GM19035 (cell line): ENCODE results near the gene ONECUT1.

Source experiments
- ATAC-seq: cut with Tn5 transposase; IDR thresholded peaks from one replicate; pipeline ENCODE4 v1.9.1; 2021; ENCODE audit not compliant: unreplicated experiment

ONECUT1 gene

DNA sequence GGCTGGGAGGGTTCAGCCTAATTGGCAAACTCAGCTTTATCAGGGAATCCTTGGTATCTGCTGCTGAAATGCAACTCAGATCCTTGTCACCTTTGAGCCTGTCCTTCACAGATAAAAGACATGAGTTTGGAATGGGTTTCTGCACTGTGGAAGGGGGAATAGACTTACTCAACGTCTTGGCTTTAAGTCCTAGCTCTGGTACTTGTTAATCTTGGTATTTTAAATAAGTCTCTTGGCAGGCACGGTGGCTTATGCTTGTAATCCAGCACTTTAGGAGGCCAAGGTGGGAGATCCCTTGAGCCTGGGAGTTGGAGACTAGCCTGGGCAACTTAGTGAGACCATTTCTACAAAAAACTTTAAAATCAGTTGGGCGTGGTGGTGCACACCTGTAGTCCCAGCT is 55.8 kb downstream of the ONECUT1 start:
- no peak for ATAC-seq

DNA sequence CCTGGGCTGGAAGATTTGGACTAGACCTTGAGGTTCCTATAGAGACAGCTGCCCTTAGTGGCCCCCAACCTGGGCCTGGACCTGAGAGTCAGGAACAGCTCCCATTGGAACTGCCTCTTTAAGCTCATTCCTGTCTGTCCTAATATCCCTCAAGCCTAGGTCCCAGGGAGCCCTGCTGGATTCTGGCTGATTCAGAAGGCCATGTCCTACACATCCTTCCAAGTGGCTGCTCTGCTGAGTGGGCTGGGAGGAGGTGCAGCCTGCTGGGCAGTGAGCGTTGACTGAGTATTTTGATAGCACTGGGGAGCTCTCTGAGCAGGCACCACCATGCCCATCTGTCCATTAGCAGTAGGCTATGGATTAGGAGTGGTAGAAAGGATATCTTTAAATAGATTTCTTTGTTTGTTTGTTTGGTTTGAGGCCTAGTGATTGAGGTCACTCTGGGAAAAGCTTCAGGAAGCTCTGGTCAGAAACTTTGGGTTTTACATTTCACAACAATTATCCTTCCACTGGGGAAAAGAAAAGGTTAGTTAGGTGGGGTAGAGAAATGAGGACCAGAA is 56.4 kb downstream of the ONECUT1 start:
- ATAC-seq, result no peak

DNA sequence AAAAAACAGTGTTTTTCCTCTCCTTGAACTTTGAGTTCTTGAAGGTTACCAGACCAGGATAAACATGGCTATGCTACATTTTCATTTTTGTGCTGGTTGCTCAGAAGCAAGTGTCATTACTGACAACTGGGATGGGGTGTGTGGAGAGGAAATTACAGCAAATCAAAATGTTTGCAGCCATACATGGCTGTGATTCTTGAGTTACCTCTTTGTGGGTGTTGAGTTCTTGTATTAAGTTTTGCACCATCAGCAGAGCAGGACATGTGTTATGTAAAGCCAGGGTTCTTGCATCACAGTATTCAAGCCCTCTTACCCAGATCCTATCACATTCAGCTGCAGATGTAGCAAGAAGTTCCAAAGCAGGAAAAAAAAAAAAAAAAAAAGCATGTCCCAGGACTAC is 57.0 kb downstream of the ONECUT1 start:
- ATAC-seq, result no peak

DNA sequence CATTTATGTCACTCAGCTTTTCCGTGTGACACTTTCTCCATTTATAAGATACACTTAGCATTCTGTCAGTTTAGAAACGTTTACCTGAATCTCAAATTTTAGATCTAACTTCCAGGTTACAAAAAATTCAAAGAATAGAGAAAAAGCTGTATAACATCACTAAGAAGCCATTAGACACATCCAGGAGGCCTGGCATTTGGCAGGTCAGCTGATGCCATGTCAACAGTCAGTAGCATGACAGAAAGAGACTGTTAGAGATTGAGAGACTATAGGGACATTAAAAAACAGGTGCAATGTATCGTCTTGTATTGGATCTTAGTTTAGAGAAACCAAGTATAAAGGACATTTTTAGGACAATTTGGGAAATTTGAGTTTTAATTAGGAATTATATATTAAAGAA is 57.6 kb downstream of the ONECUT1 start:
- ATAC-seq, result no peak

DNA sequence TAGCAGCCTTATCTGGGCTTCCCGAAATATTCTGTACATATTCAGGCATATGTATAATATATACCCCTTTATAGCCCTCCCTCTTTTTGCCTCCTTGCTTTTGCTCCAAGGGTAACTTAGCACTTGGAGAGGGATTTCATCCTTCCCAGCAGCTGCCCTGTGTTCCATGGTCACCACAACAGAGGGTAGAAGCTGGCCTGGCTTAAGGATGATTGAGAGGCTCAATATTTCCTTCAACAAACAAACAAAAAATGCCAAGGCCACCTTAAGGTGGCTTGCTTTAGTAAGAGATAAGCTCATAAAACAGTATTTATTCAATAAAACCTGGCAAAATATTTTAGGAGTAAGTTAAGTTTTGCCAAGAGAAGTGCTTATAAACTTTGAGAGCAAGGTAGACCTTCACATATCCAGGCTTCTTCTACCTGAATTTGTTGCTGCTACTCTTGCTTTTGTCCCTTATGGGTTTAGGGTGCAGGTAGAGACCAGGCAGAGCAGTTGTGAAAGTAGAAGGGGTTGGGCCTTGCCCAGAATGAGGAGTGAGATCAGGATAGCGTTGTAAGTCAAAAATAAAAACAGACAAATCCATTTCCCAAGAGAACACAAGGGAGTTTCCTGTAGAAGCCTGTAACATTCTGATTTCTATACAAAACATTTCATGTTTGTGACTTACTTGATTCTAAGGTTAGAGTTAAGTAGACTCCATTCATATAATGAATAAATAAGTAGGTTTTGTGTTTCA is 58.2 kb downstream of the ONECUT1 start:
- no peak for ATAC-seq

DNA sequence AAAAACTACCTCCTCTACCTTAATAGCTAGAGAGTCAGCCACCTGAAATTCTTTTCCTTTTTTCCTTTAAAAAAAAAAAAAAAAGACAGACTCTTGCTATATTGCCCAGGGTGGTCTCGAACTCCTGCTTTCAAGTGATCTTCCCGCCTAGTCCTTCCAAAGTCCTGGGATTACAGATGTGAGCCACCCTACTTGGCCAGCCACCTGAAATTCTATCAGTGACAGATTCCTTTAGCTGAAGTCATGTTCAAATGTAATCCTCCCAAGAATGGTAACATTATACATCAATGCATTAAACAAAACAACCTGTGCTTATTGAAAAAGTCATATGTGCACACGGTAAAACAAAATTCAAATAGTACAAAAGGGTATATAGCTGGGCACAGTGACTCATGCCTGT is 59.1 kb downstream of the ONECUT1 start:
- no peak for ATAC-seq

DNA sequence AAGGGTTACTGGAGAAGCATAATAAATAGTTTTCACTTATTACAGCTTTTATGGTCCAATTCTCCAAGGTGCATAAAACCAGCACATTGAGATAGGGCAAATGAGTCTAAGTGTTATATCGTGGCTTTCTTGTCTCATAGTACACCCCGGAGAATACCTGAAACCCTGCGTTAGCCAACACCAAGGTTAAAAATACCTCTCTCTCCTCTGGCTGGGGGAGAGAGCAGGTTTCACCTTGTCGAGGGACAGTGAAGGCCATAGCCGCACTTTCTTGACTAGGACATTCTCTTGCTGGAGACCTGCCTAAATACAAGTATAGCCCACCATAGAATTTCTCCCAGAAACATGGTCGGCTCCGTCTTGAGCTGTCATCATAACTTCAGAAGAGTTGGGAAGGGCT is 59.5 kb downstream of the ONECUT1 start:
- no peak for ATAC-seq

DNA sequence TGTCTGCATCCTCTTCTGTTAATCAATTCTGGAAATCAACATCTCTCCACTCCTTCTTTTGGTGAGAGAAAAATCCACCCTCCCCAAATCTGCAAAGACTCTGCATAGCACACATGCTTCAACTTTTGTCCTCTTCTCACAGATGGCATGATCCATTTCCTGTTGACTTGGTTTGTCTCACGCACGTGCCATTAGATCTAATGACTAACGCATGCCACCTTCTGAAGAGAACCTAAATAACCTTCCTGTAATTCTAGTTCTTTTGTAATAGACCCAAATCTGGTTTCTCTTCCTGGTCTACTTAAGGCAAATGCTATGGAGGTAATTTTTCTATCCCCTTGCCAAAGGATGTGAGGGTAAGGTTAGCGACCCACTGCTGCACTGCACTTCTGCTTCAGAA is 60.0 kb downstream of the ONECUT1 start:
- ATAC-seq, result peak; percentile 76

DNA sequence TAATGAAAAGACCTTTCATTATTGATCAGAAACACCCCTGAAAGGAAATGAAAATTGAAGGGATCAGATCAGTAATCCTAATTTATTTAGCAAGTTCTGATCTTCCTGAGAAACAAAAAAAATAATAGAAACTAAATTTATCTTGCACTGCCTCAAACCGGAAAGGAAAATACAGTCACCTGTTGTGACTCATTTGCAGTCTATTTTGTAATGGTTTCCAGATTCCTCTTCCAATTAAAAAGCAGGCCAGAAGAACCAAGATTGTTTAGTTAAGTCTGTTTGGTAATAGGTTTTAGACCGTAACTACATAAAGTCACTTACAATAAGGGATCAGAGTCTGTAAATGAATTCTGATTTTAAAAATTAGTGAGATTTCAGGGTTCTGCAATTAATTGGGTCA is 61.2 kb downstream of the ONECUT1 start:
- no peak for ATAC-seq

DNA sequence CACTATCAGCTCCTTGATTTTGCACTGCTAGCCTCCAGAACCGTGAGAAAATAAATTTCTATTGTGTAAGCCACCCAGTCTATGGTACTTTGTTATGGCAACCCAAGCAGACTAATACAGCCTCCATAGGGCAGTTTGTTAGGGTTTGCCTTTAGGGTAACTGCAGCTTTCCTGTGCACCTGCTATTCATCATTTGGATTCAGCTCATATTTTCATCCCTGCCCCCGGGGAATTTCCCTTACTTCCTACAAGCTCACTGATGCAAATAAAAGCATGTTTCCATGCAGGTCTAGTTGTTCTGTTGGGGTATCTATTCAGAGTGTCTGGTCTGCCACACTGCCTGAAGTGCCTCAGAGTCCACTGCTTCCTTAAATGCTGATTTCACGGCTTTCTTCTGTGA is 62.3 kb downstream of the ONECUT1 start:
- no peak for ATAC-seq

DNA sequence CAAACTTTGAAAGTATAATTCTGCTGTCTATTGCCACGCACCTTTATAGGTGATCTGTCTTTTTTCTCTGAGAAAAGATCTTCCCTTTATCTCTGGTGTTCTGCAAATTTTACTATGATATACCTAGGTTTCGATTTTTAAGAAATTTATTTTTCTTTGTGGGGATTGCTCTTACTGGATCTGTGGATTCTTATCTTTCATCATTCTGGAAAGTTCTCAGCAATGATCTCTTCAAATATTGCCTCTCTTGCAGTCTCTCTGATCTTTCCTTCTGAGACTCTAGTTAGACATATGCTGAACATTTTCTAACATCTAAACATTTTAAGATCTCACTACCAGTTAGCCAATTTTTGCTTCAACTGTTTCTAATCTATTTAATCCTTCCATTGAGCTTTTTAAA is 63.9 kb downstream of the ONECUT1 start:
- ATAC-seq, result no peak

DNA sequence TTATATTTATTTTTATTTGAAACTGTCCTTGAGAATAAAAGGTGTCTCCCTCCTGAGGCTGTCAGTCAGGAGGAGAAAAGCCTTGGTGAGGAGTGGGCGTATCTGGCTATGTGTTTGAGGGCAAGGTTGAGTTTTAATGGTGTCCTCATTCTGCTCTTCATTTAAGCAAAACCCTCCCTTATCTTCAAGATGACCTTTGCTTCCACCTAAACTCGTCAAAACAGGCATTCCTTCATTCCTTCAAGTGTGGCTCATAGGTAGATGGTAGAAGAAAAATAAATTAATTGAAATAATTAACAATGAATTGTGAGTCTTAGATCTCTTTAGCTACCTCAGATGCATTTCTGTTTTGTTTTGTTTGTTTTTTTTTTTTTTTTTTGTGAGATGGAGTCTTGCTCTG is 71.6 kb downstream of the ONECUT1 start:
- no peak for ATAC-seq

DNA sequence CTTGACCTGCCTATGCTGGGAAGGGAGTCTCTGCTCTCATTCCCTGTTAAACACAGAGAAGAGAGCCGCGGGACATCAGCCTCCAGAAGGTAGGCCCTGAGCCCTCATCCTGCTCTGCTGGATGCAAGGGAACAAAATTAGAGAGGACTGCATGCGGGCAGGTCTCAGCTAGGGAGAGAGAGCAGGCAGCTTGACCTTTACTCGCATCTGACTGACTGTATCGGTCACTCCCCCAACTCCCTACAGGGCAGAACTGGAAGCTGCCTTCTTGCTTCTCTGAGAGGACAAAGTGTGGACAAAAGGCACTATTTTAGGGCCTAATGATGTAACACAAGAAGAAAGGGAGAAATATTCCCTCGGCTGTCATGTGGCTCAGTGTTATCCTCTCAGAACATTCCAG is 72.2 kb downstream of the ONECUT1 start:
- ATAC-seq, result no peak

DNA sequence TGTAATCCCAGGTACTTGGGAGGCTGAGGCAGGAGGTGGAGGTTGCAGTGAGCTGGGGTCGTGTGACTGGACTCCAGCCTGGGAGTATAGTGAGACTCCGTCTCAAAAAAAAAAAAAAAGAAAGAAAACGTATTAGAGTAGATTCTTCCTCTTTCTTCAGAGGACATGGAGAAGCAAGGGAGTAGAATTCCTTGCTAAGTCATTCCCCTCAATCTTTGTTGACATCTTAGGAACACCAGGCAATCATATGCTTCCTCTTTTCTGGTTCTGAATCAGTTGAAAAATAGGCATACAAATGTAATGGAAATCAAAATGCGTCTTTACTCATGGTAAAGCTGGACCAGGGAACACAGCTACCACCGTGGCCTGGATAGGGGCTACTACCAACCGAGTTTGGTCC is 72.7 kb downstream of the ONECUT1 start:
- no peak for ATAC-seq

DNA sequence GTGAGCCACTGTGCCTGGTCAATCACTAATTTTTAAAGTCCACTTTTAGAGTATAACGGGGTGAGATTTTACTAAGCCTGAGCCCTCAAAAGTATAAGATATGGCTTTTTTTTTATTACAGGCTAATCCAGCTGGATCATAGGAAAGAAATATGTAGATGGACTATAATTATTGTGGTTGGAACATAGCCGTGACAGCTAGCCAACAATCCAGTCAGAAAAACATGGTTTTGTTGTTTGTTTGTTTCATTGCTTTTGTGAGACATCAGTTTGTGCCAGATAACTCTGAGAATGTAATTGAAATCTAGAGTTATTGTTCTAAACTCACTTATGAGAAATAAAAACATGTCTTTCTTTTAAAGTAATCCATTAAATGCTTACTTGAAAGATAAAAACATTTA is 73.6 kb downstream of the ONECUT1 start:
- ATAC-seq, result no peak

DNA sequence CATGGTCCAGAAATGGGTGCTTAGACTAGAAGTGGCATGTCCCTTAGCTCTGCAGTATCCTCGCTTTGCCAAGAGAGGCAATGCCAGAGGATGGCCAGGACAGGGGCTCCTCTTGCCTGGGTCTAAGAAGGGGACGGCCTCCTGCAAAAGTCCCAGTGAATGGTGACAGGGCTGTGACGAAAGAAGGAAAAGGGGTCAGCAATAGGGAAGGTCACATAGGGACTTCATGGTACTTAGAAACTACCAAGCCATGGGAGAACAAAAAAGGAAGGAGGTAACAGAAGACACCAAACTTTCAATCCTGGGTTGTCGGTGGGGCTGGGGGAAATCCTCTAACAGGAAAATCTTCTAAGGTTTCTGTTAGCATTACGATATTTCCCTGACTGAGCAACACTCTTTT is 74.7 kb downstream of the ONECUT1 start:
- no peak for ATAC-seq

DNA sequence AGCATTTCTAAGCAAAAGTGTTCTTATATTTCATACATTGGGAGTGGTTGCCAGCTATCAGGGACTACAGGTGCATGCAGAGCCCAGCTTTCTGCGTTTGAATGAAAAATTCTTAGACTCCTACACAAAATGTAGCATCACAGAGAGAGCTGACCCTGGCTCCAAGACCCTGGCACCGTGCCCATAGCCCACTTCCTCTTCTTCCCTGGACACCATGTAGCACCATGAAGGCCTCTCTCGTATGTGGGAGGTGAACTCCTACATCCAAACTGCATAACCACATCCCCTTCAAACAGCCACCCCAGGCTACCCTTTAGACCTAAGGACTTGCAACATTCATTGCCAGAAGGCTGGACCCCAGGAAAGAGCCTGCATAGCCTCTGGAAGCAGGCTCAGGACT is 75.2 kb downstream of the ONECUT1 start:
- ATAC-seq, result no peak

DNA sequence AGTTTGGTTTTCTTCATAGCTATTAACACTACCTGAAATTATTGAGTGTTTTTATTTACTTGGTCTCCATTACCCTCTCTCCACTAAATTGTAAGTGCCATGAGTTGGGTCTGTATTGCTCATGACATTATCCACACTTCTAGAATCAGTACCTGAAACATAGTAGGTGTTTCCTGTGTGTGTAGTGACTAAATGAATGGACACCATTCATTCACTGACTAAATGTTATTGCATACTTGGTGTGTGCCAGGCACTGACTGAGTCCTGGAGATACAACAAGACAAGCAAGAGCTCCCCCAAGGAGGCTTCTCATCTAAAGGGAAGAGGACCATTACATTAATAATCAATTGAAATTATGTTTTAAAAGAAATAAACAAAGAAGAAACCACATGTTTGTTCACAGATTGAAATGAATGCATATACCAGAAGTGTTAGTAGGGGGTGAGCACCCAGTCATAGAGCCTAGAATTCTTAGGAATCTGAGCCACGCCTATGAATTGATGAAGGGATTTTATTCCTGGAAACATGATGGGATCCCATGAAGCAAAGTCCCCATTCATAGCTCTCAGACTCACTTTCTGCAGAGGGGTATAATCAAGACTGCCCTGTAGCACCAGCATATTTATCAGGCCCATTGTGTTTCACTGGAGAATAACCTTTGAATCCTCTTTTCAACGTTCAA is 79.3 kb downstream of the ONECUT1 start:
- ATAC-seq, result no peak

DNA sequence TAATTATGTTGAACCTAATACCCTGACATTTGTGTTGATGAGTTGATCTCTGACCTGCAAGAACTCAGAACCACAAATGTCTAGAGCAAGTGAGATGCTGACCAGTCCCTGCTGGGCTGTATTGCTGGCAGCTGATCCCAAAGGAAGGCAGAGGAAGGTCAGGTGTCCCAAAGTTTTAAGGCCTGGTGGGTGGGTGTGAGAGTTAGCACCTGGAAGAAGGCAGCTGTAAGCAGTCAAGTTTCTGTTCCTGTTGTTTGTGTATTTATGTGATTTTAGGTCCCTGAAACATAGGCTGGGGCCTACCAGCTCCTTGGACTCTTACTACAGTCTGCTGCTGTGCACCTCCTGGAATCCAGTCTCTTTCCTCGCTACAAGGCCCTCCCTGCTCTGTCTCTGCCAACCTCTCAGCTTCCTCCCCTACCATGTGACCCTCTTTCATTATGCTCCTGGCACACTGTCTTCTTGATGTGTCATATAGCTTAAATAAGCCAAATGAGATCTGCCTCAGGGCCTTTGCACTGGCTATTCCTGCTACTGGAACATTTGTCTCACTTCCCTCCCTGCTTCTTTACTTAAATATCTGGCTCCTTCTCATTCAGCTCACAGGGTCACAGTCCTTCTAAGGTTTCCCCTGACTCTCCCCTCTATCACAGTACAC is 80.0 kb downstream of the ONECUT1 start:
- ATAC-seq, result peak; percentile 56

DNA sequence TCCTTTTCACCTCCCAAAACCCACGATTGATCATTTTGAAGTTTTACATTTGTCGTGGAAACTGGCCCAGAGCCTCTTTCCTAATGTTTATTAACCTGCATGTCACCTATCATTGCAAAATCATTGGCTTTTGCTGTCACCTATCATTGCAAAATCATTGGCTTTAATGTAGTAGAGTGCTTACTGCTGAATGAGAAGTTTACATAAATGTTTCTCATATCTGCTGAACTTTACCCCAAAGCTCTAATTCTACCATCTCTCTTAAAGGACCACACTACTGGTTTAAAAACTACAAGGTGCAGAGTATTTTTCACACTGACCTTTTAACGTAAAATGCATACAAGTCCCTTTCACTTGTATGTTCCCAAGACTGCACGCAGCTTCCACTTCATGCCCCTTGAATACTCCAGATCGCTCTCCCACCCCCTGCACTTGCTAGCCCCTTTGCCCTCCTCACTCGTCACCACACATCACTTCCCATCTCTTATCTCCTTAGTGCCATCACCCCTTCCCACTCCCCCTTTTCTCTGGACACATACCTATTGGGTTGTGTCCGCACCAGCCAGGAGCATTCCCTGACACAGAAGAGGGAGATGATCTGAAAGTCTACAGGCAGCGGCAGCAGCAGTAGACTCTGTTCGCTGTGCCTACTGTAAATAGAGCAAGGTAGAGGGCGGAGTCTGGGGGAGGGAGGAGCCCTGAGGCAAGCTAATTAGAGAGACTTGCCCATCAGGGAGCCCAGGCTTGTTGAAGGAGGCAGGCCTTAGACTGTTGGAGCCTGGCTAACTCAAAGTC is 80.8 kb downstream of the ONECUT1 start:
- ATAC-seq, result peak; percentile 80
